ENCODE results near the gene WBP11.
A peak's percentile ranks its signal among the peaks of the same experiment; 100 is the strongest.

GRCh38 chr12:14770496-14771461, 32.5 kb downstream of the WBP11 start:
- TF ChIP-seq CTCF (IDR thresholded peaks at IDR 0.05 in 8 of 11, conservative IDR thresholded peaks at IDR 0.05 in 3 of 11) = peak in 1 of 11 experiments; percentile 6
- TF ChIP-seq POLR2A (IDR thresholded peaks at IDR 0.05) = peak; percentile 92 to 99 (median 97)

All from spleen (tissue), 7 donors.